Left lung (tissue), 10 donors: ENCODE results near the gene METTL5. TPM values are rescaled to one million over a fixed set of nuclear protein-coding genes. Genes with fewer than 3 reads are reported as not detected.

Experiments used
- ATAC-seq: fragments of 200-7000 bp; cut with Tn5 transposase; one replicate; pipeline ENCODE4 v1.9.1; 2020; ENCODE audit warnings: moderate library complexity
- DNase-seq, 4 donors: peaks; one replicate each; pipeline ENCODE4 v3.0.0-alpha.2; 2013 to 2020
- H3K27ac ChIP-seq, 2 donors: fragments of 200-600 bp; sonication (generic) in 1 of 2; one replicate each; pipeline versions ENCODE4 v1.5.0 to v1.8.0; 2020 to 2021
- H3K27me3 ChIP-seq, 2 donors: fragments of 200-600 bp; sonication (generic) in 1 of 2; one replicate each; pipeline versions ENCODE4 v1.5.0 to v1.8.0; 2020 to 2021
- H3K36me3 ChIP-seq, 2 donors: fragments of 200-600 bp; sonication (generic) in 1 of 2; one replicate each; pipeline versions ENCODE4 v1.5.0 to v1.8.0; 2020 to 2021
- H3K4me1 ChIP-seq, 2 donors: fragments of 200-600 bp; one replicate each; pipeline ENCODE4 v1.8.0; 2021
- H3K4me3 ChIP-seq, 2 donors: fragments of 200-600 bp; sonication (generic) in 1 of 2; one replicate each; pipeline versions ENCODE4 v1.5.0 to v1.8.0; 2020 to 2021; ENCODE audit warnings: mild to moderate bottlenecking in 1 of 2
- H3K9me3 ChIP-seq, 2 donors: fragments of 200-600 bp; sonication (generic) in 1 of 2; one replicate each; pipeline versions ENCODE4 v1.5.0 to v1.8.0; 2020 to 2021
- intact Hi-C, 2 donors: fragments of 100-400 bp; cut with DNase I; formaldehyde crosslinking; loops; one replicate each; pipeline versions ENCODE4 v1.11.2 to v1.14.2; 2022
- polyA plus RNA-seq, 6 donors: library from polyadenylated mRNA; unstranded; fragments of 120-200 nt; gene quantifications; one replicate each; pipeline ENCODE4 v1.2.1, GENCODE V29; 2013; ENCODE audit not compliant: insufficient read length in 6 of 6
- total RNA-seq, 2 donors: library from RNA; stranded (reverse); fragmentation: NEBNext Ultra II Directional; extraction: Animal tissue kit (Norgen Biotek cat#: 25700); gene quantifications; one replicate each; pipeline ENCODE4 v1.2.1, GENCODE V29; 2021
- TF ChIP-seq, protein P1 (sequence below), 2 donors: fragments of 200-600 bp; sonication (generic) in 1 of 2; IDR thresholded peaks; one replicate each; pipeline versions ENCODE4 v1.5.0 to v1.8.0; 2021; ENCODE audit warnings: antibody characterized with exemption in 2 of 2
- donor health status: DM: no; HTN: yes; CAD: no.
- donor health status: DM: no; HTN: no; CAD: no.

Gene METTL5
- total and polyA plus RNA-seq, 8 donors = 33.8 to 49.7 (median 42.6) TPM

DNA sequence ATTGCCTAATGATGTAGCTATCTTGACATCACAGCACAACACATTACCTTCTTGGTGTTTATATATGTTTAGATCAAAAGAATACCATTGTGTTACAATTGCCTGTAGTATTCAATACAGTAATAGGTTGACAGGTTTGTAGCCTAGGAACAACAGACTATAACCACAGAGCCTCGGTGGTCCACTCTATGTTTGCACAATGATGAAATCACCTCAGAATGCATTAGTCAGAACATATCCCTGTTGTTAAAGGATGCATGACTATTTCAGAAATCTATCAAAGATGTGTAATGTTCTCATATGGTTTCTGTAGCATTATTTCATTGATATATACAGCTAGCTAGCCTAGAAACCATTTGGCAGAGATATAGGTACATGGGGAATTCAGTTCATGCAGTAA lies 8.9 kb downstream of the METTL5 start:
- Histone ChIP-seq H3K36me3 (peaks cover 2 to 79% of the 10 kb centered on the region in 2 donors), H3K27me3 (no peaks in the 10 kb centered on the region), H3K4me1 (no peaks in the 10 kb centered on the region), H3K9me3 (no peaks in the 10 kb centered on the region), H3K27ac (no peak overlapping the region), H3K4me3 (no peak overlapping the region)
- TF ChIP-seq, protein P1, sequence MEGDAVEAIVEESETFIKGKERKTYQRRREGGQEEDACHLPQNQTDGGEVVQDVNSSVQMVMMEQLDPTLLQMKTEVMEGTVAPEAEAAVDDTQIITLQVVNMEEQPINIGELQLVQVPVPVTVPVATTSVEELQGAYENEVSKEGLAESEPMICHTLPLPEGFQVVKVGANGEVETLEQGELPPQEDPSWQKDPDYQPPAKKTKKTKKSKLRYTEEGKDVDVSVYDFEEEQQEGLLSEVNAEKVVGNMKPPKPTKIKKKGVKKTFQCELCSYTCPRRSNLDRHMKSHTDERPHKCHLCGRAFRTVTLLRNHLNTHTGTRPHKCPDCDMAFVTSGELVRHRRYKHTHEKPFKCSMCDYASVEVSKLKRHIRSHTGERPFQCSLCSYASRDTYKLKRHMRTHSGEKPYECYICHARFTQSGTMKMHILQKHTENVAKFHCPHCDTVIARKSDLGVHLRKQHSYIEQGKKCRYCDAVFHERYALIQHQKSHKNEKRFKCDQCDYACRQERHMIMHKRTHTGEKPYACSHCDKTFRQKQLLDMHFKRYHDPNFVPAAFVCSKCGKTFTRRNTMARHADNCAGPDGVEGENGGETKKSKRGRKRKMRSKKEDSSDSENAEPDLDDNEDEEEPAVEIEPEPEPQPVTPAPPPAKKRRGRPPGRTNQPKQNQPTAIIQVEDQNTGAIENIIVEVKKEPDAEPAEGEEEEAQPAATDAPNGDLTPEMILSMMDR (IDR thresholded peaks at IDR 0.05) = no peak
- DNase-seq (no peak), ATAC-seq (no peak)
- intact Hi-C loops = no loop called here

- Histone ChIP-seq H3K36me3 (peaks cover 8 to 86% of the 10 kb centered on the region in 2 donors), H3K4me1 (no peaks in the 10 kb centered on the region), H3K4me3 (no peak overlapping the region), H3K9me3 (no peaks in the 10 kb centered on the region), H3K27ac (no peak overlapping the region), H3K27me3 (no peaks in the 10 kb centered on the region)
- intact Hi-C loops = no loop called here
- TF ChIP-seq, protein P1 (IDR thresholded peaks at IDR 0.05) = no peak
- DNase-seq = no peak
- ATAC-seq = no peak
Observed at GRCh38 chr2:169808221-169808620, 16.5 kb downstream of the METTL5 start.

GRCh38 chr2:169806586-169806985 lies 18.1 kb downstream of the METTL5 start:
- TF ChIP-seq, protein P1 (IDR thresholded peaks at IDR 0.05) = no peak
- no peak for DNase-seq

GRCh38 chr2:169803480-169803879 lies 21.2 kb downstream of the METTL5 start:
- H3K36me3 ChIP-seq = peaks cover 4 to 55% of the 10 kb centered on the region in 2 donors
- no peak overlapping the region for H3K4me3 ChIP-seq
- intact Hi-C loops = no loop called here
- no peaks in the 10 kb centered on the region for H3K27me3 ChIP-seq
- DNase-seq (no peak), ATAC-seq (no peak)
- no peak overlapping the region for H3K27ac ChIP-seq
- TF ChIP-seq, protein P1 (IDR thresholded peaks at IDR 0.05) = no peak
- no peaks in the 10 kb centered on the region for H3K9me3 ChIP-seq
- peaks cover 0 to 23% of the 10 kb centered on the region in 2 donors for H3K4me1 ChIP-seq

More at GRCh38 chr2:169806586-169806985, 18.1 kb downstream of the METTL5 start:
- H3K36me3 ChIP-seq = peaks cover 8 to 77% of the 10 kb centered on the region in 2 donors
- ATAC-seq = no peak
- no peak overlapping the region for H3K27ac ChIP-seq
- intact Hi-C loops = no loop called here
- H3K9me3 ChIP-seq = no peaks in the 10 kb centered on the region
- H3K27me3 ChIP-seq = no peaks in the 10 kb centered on the region
- no peak overlapping the region for H3K4me3 ChIP-seq
- peaks cover 0 to 5% of the 10 kb centered on the region in 2 donors for H3K4me1 ChIP-seq

DNA sequence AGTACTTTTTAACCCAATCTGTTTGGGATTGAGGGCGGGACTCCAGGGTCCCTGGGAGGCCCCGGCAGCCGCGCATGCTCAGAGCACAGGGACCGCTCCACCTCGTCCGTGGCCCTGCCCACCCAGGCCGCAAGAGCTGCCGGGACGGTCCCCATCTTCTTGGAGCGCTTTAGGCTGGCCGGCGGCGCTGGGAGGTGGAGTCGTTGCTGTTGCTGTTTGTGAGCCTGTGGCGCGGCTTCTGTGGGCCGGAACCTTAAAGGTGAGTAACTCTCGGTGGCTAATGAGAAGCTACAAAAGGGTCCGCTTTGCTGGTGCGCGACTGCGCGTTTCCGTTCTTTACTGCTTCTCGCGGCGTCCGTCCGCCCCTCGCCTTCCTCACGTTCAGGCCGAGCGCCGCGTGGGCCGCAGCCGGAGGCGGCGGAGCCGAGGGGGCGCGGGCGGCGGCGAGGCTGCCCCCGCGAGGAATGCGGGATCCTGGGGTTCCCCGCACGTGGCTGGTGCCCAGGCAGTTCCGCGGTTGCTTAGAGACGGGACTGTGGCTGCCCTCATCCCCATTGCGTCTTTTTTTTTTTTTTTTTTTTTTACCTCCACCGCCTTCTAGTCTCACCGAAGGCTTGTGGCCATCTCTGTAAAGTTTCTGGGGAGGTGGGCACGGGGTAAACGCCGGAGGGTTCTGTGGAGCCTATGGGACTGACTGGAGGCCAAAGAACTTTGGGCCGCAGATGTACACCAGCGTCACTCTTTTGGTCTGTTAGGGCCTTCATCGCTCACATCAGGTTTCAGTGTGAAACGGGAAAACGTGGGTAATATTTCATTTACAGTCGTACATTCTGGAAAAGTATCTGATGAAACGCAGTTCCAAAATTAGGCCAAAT lies 25.8 kb downstream of the METTL5 start, which contains the start of gene SSB:
Gene SSB (plus strand): TSS at position 154 of the 875 bp plus-strand sequence. CDS start 2,090 bp downstream, outside the sequence.
- Histone ChIP-seq H3K4me1 (peaks cover 0 to 23% of the 10 kb centered on the region in 2 donors), H3K4me3 (peak within 1 kb of the TSS; percentile 76 to 78), H3K9me3 (no peaks in the 10 kb centered on the region), H3K27me3 (no peaks in the 10 kb centered on the region), H3K36me3 (peaks cover 0 to 21% of the 10 kb centered on the region in 2 donors), H3K27ac (peak within 1 kb of the TSS; percentile 82 to 86)
- TF ChIP-seq, protein P1 (IDR thresholded peaks at IDR 0.05) = no peak
- DNase-seq (peak; percentile 89 to 98 (median 95)), ATAC-seq (peak; percentile 100)
- intact Hi-C loops = no loop called here
